HG03469 (cell line): ENCODE results near the gene THPO.

ENCODE experiments used
- ATAC-seq: cut with Tn5 transposase; IDR thresholded peaks from one replicate; pipeline ENCODE4 v1.9.1; 2021; ENCODE audit warnings: mild to moderate bottlenecking, moderate library complexity, moderate number of reproducible peaks; ENCODE audit not compliant: unreplicated experiment

THPO gene

GRCh38 chr3:184368116-184368515 lies 9.9 kb downstream of the THPO start:
- ATAC-seq: no peak

- ATAC-seq: no peak
Measured at GRCh38 chr3:184366619-184367289, 11.3 kb downstream of the THPO start.

GRCh38 chr3:184362668-184363546 lies 15.1 kb downstream of the THPO start:
- ATAC-seq: peak; percentile 74

- no peak for ATAC-seq
Measured at GRCh38 chr3:184361932-184362667, 15.9 kb downstream of the THPO start.

- peak; percentile 23 for ATAC-seq
Measured at GRCh38 chr3:184361532-184361931, 16.5 kb downstream of the THPO start, which contains the start of the genes CLCN2 and POLR2H. CLCN2 (minus strand) TSS chr3:184361605; CDS start chr3:184361479, 126 bp downstream. POLR2H (plus strand) TSS chr3:184361710; CDS start chr3:184363493, 1,783 bp downstream.

- ATAC-seq: no peak
Measured at GRCh38 chr3:184360929-184361531, 17.0 kb downstream of the THPO start.

- ATAC-seq: no peak
Measured at GRCh38 chr3:184360070-184360928, 17.7 kb downstream of the THPO start.

- no peak for ATAC-seq
Measured at GRCh38 chr3:184359610-184360009, 18.4 kb downstream of the THPO start.

- no peak for ATAC-seq
Measured at GRCh38 chr3:184358921-184359350, 19.1 kb downstream of the THPO start.

GRCh38 chr3:184358124-184358767 lies 19.8 kb downstream of the THPO start:
- ATAC-seq: no peak

GRCh38 chr3:184357248-184358123 lies 20.5 kb downstream of the THPO start:
- no peak for ATAC-seq

GRCh38 chr3:184355261-184356040 lies 22.6 kb downstream of the THPO start:
- ATAC-seq: no peak

- no peak for ATAC-seq
Measured at GRCh38 chr3:184354754-184355153, 23.3 kb downstream of the THPO start.

GRCh38 chr3:184354121-184354728 lies 23.8 kb downstream of the THPO start:
- ATAC-seq: no peak

GRCh38 chr3:184353546-184353941 lies 24.5 kb downstream of the THPO start:
- ATAC-seq: no peak

GRCh38 chr3:184352897-184353545 lies 25.0 kb downstream of the THPO start:
- no peak for ATAC-seq
